HepG2 (cell line): Measurements from ENCODE around the gene SQOR. TPM values are rescaled to one million over a fixed set of nuclear protein-coding genes. Genes with fewer than 3 reads are reported as not detected.

Experiments
- CREM ChIP-seq, 2 experiments: sonication (generic) in 1 of 2; formaldehyde crosslinking in 1 of 2; IDR thresholded peaks; 2 replicates each; pipeline versions ENCODE4 v1.4.0 to v1.6.1; 2016 to 2020; ENCODE audit warnings: antibody characterized with exemption in 1 of 2, mild to moderate bottlenecking in 1 of 2, missing genetic modification reagents in 1 of 2
- DMAP1 ChIP-seq: IDR thresholded peaks from 2 replicates; pipeline ENCODE4 v1.6.1; 2016
- FOXP1 ChIP-seq, 2 experiments: fragments of 450-650 bp in 1 of 2; IDR thresholded peaks; 2 replicates each; pipeline ENCODE4 v1.6.1; 2017 to 2018; ENCODE audit warnings: antibody characterized with exemption in 1 of 2
- HDAC1 ChIP-seq: sonication (generic); formaldehyde crosslinking; IDR thresholded peaks from 2 replicates; pipeline ENCODE4 v1.5.1; 2020; ENCODE audit warnings: mild to moderate bottlenecking, missing genetic modification reagents
- HMG20A ChIP-seq: IDR thresholded peaks from 2 replicates; pipeline ENCODE4 v1.6.1; 2016; ENCODE audit warnings: borderline replicate concordance
- HNRNPUL1 ChIP-seq: fragments of 200-400 bp; formaldehyde crosslinking; IDR thresholded peaks from 2 replicates; pipeline ENCODE4 v1.6.1; 2017; ENCODE audit warnings: low read depth, mild to moderate bottlenecking, low read length, moderate library complexity
- KLF6 ChIP-seq: IDR thresholded peaks from 2 replicates; pipeline ENCODE4 v1.8.0; 2016; ENCODE audit warnings: missing biosample characterization, missing genetic modification reagents
- NR2F6 ChIP-seq, 2 experiments: IDR thresholded peaks; 2 replicates each; pipeline ENCODE4 v1.6.1; 2016; ENCODE audit warnings: antibody characterized with exemption in 1 of 2, mild to moderate bottlenecking in 1 of 2
- RFXAP ChIP-seq: sonication (generic); formaldehyde crosslinking; IDR thresholded peaks from 2 replicates; pipeline ENCODE4 v1.4.0; 2020; ENCODE audit warnings: missing genetic modification reagents, borderline replicate concordance
- SMAD3 ChIP-seq: sonication (generic); formaldehyde crosslinking; IDR thresholded peaks from 2 replicates; pipeline ENCODE4 v1.4.0; 2020; ENCODE audit warnings: missing genetic modification reagents
- SOX13 ChIP-seq, 3 experiments: fragments of 450-650 bp in 1 of 3; sonication (generic) in 1 of 3; formaldehyde crosslinking in 1 of 3; IDR thresholded peaks in 2 of 3; conservative IDR thresholded peaks in 1 of 3; 2 replicates each; pipeline versions ENCODE4 v1.5.0 to v1.6.1; 2016 to 2020; ENCODE audit warnings: antibody characterized with exemption in 1 of 3, mild to moderate bottlenecking in 1 of 3, missing compliant biosample characterization in 1 of 3, missing genetic modification reagents in 1 of 3, moderate library complexity in 1 of 3
- SP1 ChIP-seq, 2 experiments: fragments of 450-650 bp in 1 of 2; sonication (generic) in 1 of 2; formaldehyde crosslinking in 1 of 2; IDR thresholded peaks; 2 replicates each; pipeline versions ENCODE4 v1.4.0 to v1.6.1; 2016 to 2020; ENCODE audit warnings: missing genetic modification reagents in 1 of 2
- YEATS2 ChIP-seq: sonication (generic); formaldehyde crosslinking; IDR thresholded peaks from 2 replicates; pipeline ENCODE4 v1.4.0; 2020; ENCODE audit warnings: missing genetic modification reagents, borderline replicate concordance
- ZFYVE20 ChIP-seq: sonication (generic); formaldehyde crosslinking; IDR thresholded peaks from 2 replicates; pipeline ENCODE4 v1.8.0; 2023; ENCODE audit warnings: low read depth, mild to moderate bottlenecking, moderate library complexity, missing genetic modification reagents, borderline replicate concordance
- ZKSCAN8 ChIP-seq: IDR thresholded peaks from 2 replicates; pipeline ENCODE4 v1.6.1; 2016; ENCODE audit warnings: borderline replicate concordance, missing genetic modification reagents, missing compliant biosample characterization
- ZNF292 ChIP-seq: sonication (generic); formaldehyde crosslinking; IDR thresholded peaks from 2 replicates; pipeline ENCODE4 v1.8.1; 2022; ENCODE audit warnings: mild to moderate bottlenecking, low read depth, missing genetic modification reagents, borderline replicate concordance
- ZNF644 ChIP-seq: IDR thresholded peaks from 2 replicates; pipeline ENCODE4 v1.6.1; 2016; ENCODE audit warnings: low read depth
- ZNF724P ChIP-seq: sonication (generic); formaldehyde crosslinking; IDR thresholded peaks from 2 replicates; pipeline ENCODE4 v1.8.0; 2022; ENCODE audit warnings: missing genetic modification reagents, borderline replicate concordance
- ZNF737 ChIP-seq: sonication (generic); formaldehyde crosslinking; IDR thresholded peaks from 2 replicates; pipeline ENCODE4 v1.5.0; 2020; ENCODE audit warnings: missing genetic modification reagents, mild to moderate bottlenecking, borderline replicate concordance
- ZSCAN20 ChIP-seq: sonication (generic); formaldehyde crosslinking; IDR thresholded peaks from 2 replicates; pipeline ENCODE4 v1.4.0; 2020; ENCODE audit warnings: missing genetic modification reagents, mild to moderate bottlenecking, borderline replicate concordance
- polyA plus RNA-seq, 8 experiments: library from polyadenylated mRNA; depleted of rRNA in 3 of 8; stranded (reverse) in 7 of 8; unstranded in 1 of 8; fragments of >200 nt; fragmentation: Illumina TruSeq in 4 of 8; extraction: Trizol in 4 of 8; gene quantifications; 2 replicates each; pipeline versions ENCODE4 v1.2.1 to v1.2.3, GENCODE V29; 2011 to 2016; ENCODE audit warnings: low read depth in 4 of 8, missing spikeins in 1 of 8, mixed read lengths in 1 of 8; ENCODE audit not compliant: insufficient read depth in 1 of 8
- total RNA-seq, 5 experiments: library from RNA; depleted of rRNA; stranded (reverse); fragments of >200 nt; fragmentation: Illumina TruSeq; extraction: Trizol; gene quantifications; 2 replicates each; pipeline ENCODE4 v1.2.3, GENCODE V29; 2016; ENCODE audit warnings: low read depth in 1 of 5
- TF ChIP-seq, protein P1 (sequence below): sonication (generic); formaldehyde crosslinking; IDR thresholded peaks from 2 replicates; pipeline ENCODE4 v1.5.1; 2020; ENCODE audit warnings: mild to moderate bottlenecking, moderate library complexity, missing genetic modification reagents
- TF ChIP-seq, protein P2 (sequence below): sonication (generic); formaldehyde crosslinking; IDR thresholded peaks from 2 replicates; pipeline ENCODE4 v1.4.0; 2020; ENCODE audit warnings: missing genetic modification reagents, borderline replicate concordance
- TF ChIP-seq, protein P3 (sequence below): sonication (generic); formaldehyde crosslinking; IDR thresholded peaks from 2 replicates; pipeline ENCODE4 v1.8.1; 2022; ENCODE audit warnings: mild to moderate bottlenecking, missing genetic modification reagents

SQOR gene
- total and polyA plus RNA-seq, 2 of the 13 experiments (the other 11 are each of a cell fraction or from before 2014, with no cell fraction given), result 19.3 to 19.4 TPM

DNA sequence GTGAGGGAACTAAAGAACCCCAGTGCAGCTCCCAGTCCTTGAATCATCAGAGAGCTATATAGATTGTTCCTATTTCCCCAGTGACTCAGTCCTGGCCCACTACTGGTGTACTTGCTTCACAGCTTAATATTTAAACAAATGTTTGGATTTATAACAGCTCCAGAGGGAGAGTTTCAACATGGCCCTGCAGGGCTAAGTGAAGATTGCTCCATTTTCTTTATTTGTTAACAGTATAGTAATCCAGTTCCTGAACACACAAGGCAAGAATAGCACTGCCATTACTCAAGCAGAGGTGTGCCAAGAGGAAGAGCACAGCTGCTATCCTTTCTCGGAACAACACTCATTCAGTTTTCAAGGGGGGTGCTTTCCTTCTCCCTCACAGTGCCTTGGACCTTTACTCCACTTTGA, 6.5 kb downstream of the SQOR start (continued):
- TF ChIP-seq, protein P1, sequence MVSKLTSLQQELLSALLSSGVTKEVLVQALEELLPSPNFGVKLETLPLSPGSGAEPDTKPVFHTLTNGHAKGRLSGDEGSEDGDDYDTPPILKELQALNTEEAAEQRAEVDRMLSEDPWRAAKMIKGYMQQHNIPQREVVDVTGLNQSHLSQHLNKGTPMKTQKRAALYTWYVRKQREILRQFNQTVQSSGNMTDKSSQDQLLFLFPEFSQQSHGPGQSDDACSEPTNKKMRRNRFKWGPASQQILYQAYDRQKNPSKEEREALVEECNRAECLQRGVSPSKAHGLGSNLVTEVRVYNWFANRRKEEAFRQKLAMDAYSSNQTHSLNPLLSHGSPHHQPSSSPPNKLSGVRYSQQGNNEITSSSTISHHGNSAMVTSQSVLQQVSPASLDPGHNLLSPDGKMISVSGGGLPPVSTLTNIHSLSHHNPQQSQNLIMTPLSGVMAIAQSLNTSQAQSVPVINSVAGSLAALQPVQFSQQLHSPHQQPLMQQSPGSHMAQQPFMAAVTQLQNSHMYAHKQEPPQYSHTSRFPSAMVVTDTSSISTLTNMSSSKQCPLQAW, result peak; percentile 44; the same call in 1 of the 2 replicates
- TF ChIP-seq ZNF292 (0 out of 2 replicates have a peak, but pooled peaks have one; percentile 45), ZFYVE20 (CRISPR knock-in tag) (no peak), SOX13 (IDR thresholded peaks at IDR 0.05) (no peak), SOX13 (CRISPR knock-in tag; conservative IDR thresholded peaks at IDR 0.05 in 1 of 2, IDR thresholded peaks at IDR 0.05 in 1 of 2) (peak in 1 of 2 experiments; percentile 79; a peak in 2 of 4 replicates), HNRNPUL1 (0 out of 2 replicates have a peak, but pooled peaks have one; percentile 58), SMAD3 (CRISPR knock-in tag) (peak; percentile 73), CREM (IDR thresholded peaks at IDR 0.05) (peak; percentile 35; the same call in 1 of the 2 replicates), CREM (CRISPR knock-in tag; IDR thresholded peaks at IDR 0.05) (no peak), ZNF724P (CRISPR knock-in tag) (no peak), RFXAP (CRISPR knock-in tag) (no peak), NR2F6 (IDR thresholded peaks at IDR 0.05) (no peak), NR2F6 (CRISPR knock-in tag; IDR thresholded peaks at IDR 0.05) (0 out of 2 replicates have a peak, but pooled peaks have one; percentile 19), SP1 (IDR thresholded peaks at IDR 0.05) (no peak), SP1 (CRISPR knock-in tag; IDR thresholded peaks at IDR 0.05) (no peak), YEATS2 (CRISPR knock-in tag) (peak; percentile 62; the same call in 1 of the 2 replicates), ZSCAN20 (CRISPR knock-in tag) (no peak), ZKSCAN8 (peak; percentile 56; the same call in 1 of the 2 replicates), HMG20A (CRISPR knock-in tag) (peak; percentile 68; the same call in 1 of the 2 replicates), HDAC1 (CRISPR knock-in tag) (0 out of 2 replicates have a peak, but pooled peaks have one; percentile 36), ZNF644 (CRISPR knock-in tag) (peak; percentile 96), ZNF737 (no peak), KLF6 (CRISPR knock-in tag) (0 out of 2 replicates have a peak, but pooled peaks have one; percentile 30), FOXP1 (IDR thresholded peaks at IDR 0.05) (no peak), FOXP1 (CRISPR knock-in tag; IDR thresholded peaks at IDR 0.05) (peak; percentile 68), DMAP1 (CRISPR knock-in tag) (peak; percentile 29; the same call in 1 of the 2 replicates)
- TF ChIP-seq, protein P2, sequence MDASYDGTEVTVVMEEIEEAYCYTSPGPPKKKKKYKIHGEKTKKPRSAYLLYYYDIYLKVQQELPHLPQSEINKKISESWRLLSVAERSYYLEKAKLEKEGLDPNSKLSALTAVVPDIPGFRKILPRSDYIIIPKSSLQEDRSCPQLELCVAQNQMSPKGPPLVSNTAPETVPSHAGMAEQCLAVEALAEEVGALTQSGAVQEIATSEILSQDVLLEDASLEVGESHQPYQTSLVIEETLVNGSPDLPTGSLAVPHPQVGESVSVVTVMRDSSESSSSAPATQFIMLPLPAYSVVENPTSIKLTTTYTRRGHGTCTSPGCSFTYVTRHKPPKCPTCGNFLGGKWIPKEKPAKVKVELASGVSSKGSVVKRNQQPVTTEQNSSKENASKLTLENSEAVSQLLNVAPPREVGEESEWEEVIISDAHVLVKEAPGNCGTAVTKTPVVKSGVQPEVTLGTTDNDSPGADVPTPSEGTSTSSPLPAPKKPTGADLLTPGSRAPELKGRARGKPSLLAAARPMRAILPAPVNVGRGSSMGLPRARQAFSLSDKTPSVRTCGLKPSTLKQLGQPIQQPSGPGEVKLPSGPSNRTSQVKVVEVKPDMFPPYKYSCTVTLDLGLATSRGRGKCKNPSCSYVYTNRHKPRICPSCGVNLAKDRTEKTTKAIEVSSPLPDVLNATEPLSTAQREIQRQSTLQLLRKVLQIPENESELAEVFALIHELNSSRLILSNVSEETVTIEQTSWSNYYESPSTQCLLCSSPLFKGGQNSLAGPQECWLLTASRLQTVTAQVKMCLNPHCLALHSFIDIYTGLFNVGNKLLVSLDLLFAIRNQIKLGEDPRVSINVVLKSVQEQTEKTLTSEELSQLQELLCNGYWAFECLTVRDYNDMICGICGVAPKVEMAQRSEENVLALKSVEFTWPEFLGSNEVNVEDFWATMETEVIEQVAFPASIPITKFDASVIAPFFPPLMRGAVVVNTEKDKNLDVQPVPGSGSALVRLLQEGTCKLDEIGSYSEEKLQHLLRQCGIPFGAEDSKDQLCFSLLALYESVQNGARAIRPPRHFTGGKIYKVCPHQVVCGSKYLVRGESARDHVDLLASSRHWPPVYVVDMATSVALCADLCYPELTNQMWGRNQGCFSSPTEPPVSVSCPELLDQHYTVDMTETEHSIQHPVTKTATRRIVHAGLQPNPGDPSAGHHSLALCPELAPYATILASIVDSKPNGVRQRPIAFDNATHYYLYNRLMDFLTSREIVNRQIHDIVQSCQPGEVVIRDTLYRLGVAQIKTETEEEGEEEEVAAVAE (CRISPR knock-in tag), result peak; percentile 74; the same call in 1 of the 2 replicates
- TF ChIP-seq, protein P3, sequence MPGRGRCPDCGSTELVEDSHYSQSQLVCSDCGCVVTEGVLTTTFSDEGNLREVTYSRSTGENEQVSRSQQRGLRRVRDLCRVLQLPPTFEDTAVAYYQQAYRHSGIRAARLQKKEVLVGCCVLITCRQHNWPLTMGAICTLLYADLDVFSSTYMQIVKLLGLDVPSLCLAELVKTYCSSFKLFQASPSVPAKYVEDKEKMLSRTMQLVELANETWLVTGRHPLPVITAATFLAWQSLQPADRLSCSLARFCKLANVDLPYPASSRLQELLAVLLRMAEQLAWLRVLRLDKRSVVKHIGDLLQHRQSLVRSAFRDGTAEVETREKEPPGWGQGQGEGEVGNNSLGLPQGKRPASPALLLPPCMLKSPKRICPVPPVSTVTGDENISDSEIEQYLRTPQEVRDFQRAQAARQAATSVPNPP (CRISPR knock-in tag), result no peak
